ENCODE measurements around the gene PPME1.

- TF ChIP-seq CTCF (IDR thresholded peaks at IDR 0.05): no peak
- no peak for TF ChIP-seq POLR2A (IDR thresholded peaks at IDR 0.05)
These were observed 108.2 kb downstream of the PPME1 start for GRCh38 chr11:74279256-74279655.
